CD14-positive monocyte (primary cell): ENCODE results near the gene UBE2G2. TPM values are rescaled to one million over a fixed set of nuclear protein-coding genes. Genes with fewer than 3 reads are reported as not detected.

Experiments
- DNase-seq, 3 donors: peaks; one replicate each; pipeline ENCODE4 v3.0.0-alpha.2; 2011 to 2022
- H2AFZ ChIP-seq: 2 replicates; pipeline ENCODE4 v1.6.0; 2012; ENCODE audit warnings: mild to moderate bottlenecking, low read depth, low read length, inconsistent platforms; ENCODE audit not compliant: insufficient read depth, poor library complexity, severe bottlenecking
- H3K27ac ChIP-seq, 2 donors: 1 replicate in 1 of 2; 2 replicates in 1 of 2; pipeline ENCODE4 v1.5.1; 2012 to 2013; ENCODE audit warnings: low read length in 2 of 2, control low read depth in 1 of 2, inconsistent platforms in 1 of 2, low read depth in 1 of 2, mild to moderate bottlenecking in 1 of 2
- H3K27me3 ChIP-seq, 2 donors: one replicate each; pipeline versions ENCODE4 v1.6.0 to v1.6.1; 2011 to 2013; ENCODE audit warnings: low read length in 2 of 2; ENCODE audit not compliant: control insufficient read depth in 2 of 2, insufficient read depth in 2 of 2
- H3K36me3 ChIP-seq, 2 donors: replicated peaks in 1 of 2; 1 replicate in 1 of 2; 2 replicates in 1 of 2; pipeline versions ENCODE4 v1.5.1 to v1.6.1; 2012 to 2013; ENCODE audit warnings: low read length in 2 of 2, control low read depth in 1 of 2, inconsistent platforms in 1 of 2, mild to moderate bottlenecking in 1 of 2; ENCODE audit not compliant: insufficient read depth in 2 of 2, control insufficient read depth in 1 of 2
- H3K4me1 ChIP-seq, 2 donors: 1 replicate in 1 of 2; 2 replicates in 1 of 2; pipeline versions ENCODE4 v1.5.1 to v1.6.1; 2012 to 2013; ENCODE audit warnings: low read length in 2 of 2, control low read depth in 1 of 2, inconsistent platforms in 1 of 2, mild to moderate bottlenecking in 1 of 2, moderate library complexity in 1 of 2; ENCODE audit not compliant: insufficient read depth in 2 of 2, control insufficient read depth in 1 of 2
- H3K4me2 ChIP-seq: replicated peaks from 2 replicates; pipeline ENCODE3; 2012; ENCODE audit warnings: low read length, moderate library complexity, mild to moderate bottlenecking; ENCODE audit not compliant: poor library complexity, severe bottlenecking; ENCODE audit errors: extremely low read depth
- H3K4me3 ChIP-seq, 3 experiments: fragments of 200-600 bp in 1 of 3; sonication (generic) in 1 of 3; replicated peaks in 1 of 3; 1 replicate in 2 of 3; 2 replicates in 1 of 3; pipeline ENCODE4 v1.5.1; 2011 to 2013; ENCODE audit warnings: low read length in 3 of 3, mild to moderate bottlenecking in 3 of 3, control low read depth in 2 of 3, low read depth in 2 of 3, inconsistent platforms in 1 of 3, moderate library complexity in 1 of 3
- H3K79me2 ChIP-seq: 2 replicates; pipeline ENCODE4 v1.6.0; 2012; ENCODE audit warnings: mild to moderate bottlenecking, control low read depth, inconsistent platforms, low read length, moderate library complexity; ENCODE audit not compliant: insufficient read depth
- H3K9ac ChIP-seq: 2 replicates; pipeline ENCODE4 v1.6.0; 2017; ENCODE audit warnings: low read length, mild to moderate bottlenecking; ENCODE audit not compliant: insufficient read depth, poor library complexity, severe bottlenecking
- H3K9me3 ChIP-seq, 2 donors: replicated peaks in 1 of 2; 1 replicate in 1 of 2; 2 replicates in 1 of 2; pipeline versions ENCODE4 v1.5.1 to v1.6.1; 2012 to 2013; ENCODE audit warnings: low read length in 2 of 2, control low read depth in 1 of 2; ENCODE audit not compliant: control insufficient read depth in 1 of 2, insufficient read depth in 1 of 2
- H4K20me1 ChIP-seq: 2 replicates; pipeline ENCODE4 v1.6.0; 2012; ENCODE audit warnings: mild to moderate bottlenecking, low read length, control low read depth, moderate library complexity; ENCODE audit not compliant: insufficient read depth
- H3K27ac Mint-ChIP-seq, 7 donors: one replicate each; pipeline ENCODE4 v1.8.0; 2020; ENCODE audit warnings: mild to moderate bottlenecking in 7 of 7, mixed read lengths in 7 of 7, moderate library complexity in 6 of 7, inconsistent platforms in 2 of 7
- H3K27me3 Mint-ChIP-seq, 3 donors: one replicate each; pipeline ENCODE4 v1.8.0; 2021 to 2022; ENCODE audit warnings: low read depth in 3 of 3, mild to moderate bottlenecking in 3 of 3, mixed read lengths in 3 of 3, moderate library complexity in 3 of 3, inconsistent platforms in 1 of 3
- H3K36me3 Mint-ChIP-seq, 2 donors: one replicate each; pipeline ENCODE4 v1.8.0; 2020; ENCODE audit warnings: mixed read lengths in 2 of 2, inconsistent platforms in 1 of 2, mild to moderate bottlenecking in 1 of 2
- H3K4me1 Mint-ChIP-seq: one replicate; pipeline ENCODE4 v1.8.0; 2020; ENCODE audit warnings: mild to moderate bottlenecking, mixed read lengths
- H3K4me3 Mint-ChIP-seq, 2 donors: one replicate each; pipeline ENCODE4 v1.8.0; 2020; ENCODE audit warnings: mild to moderate bottlenecking in 2 of 2, mixed read lengths in 2 of 2, moderate library complexity in 1 of 2
- H3K9me3 Mint-ChIP-seq, 7 donors: one replicate each; pipeline ENCODE4 v1.8.0; 2020 to 2022; ENCODE audit warnings: mixed read lengths in 7 of 7, mild to moderate bottlenecking in 6 of 7, moderate library complexity in 6 of 7, inconsistent platforms in 2 of 7
- CTCF ChIP-seq: fragments of 200-600 bp; IDR thresholded peaks from one replicate; pipeline ENCODE4 v1.8.0; 2022; ENCODE audit warnings: antibody characterized with exemption, mild to moderate bottlenecking
- WGBS: methylation state at CpG from one replicate; pipeline ENCODE4 v1.1.5; 2013; ENCODE audit warnings: missing lambda C conversion rate; ENCODE audit not compliant: insufficient coverage; 5-methylcytosine and 5-hydroxymethylcytosine counted together
- intact Hi-C, 2 donors: fragments of 100-400 bp; cut with micrococcal nuclease; formaldehyde crosslinking; loops; one replicate each; pipeline versions ENCODE4 v1.15.0 to v1.15.1; 2023
- polyA plus RNA-seq, 3 donors: library from polyadenylated mRNA; depleted of rRNA in 1 of 3; unstranded in 2 of 3; stranded (reverse) in 1 of 3; fragments of 300-500 nt in 2 of 3; fragments of >200 nt in 1 of 3; fragmentation: Illumina TruSeq in 2 of 3; gene quantifications; 1 replicate in 2 of 3; 2 replicates in 1 of 3; pipeline ENCODE4 v1.2.3, GENCODE V29; 2012 to 2021

Gene UBE2G2
- polyA plus RNA-seq, 3 donors: 22.5 to 123 (median 31.0) TPM

- 98% methylated on average over 5 of the region's 10 CpGs for WGBS
- Histone ChIP-seq H3K4me2 (no peak overlapping the region), H3K36me3 (no peaks in the 10 kb centered on the region), H3K4me1 (no peaks in the 10 kb centered on the region), H2AFZ (no peak overlapping the region), H3K27me3 (no peaks in the 10 kb centered on the region), H3K79me2 (no peaks in the 10 kb centered on the region), H3K27ac (no peak overlapping the region), H4K20me1 (no peaks in the 10 kb centered on the region), H3K4me3 (no peak overlapping the region), H3K9ac (no peak overlapping the region), H3K9me3 (peaks cover 23 to 35% of the 10 kb centered on the region in 2 donors)
- Mint-ChIP-seq H3K27me3 (peaks cover 2 to 13% (median 11%) of the 10 kb centered on the region in 3 donors), H3K36me3 (no peaks in the 10 kb centered on the region), H3K27ac (no peak overlapping the region), H3K9me3 (peaks cover 23 to 45% (median 34%) of the 10 kb centered on the region in 7 donors), H3K4me1 (peaks cover 3% of the 10 kb centered on the region), H3K4me3 (no peak overlapping the region)
- TF ChIP-seq CTCF: no peak
- DNase-seq: no peak
- intact Hi-C loops: no loop called here
These were observed 69.4 kb downstream of the UBE2G2 start for GRCh38 chr21:44732263-44732662.

- Histone ChIP-seq H3K36me3 (no peaks in the 10 kb centered on the region), H3K79me2 (no peaks in the 10 kb centered on the region), H3K27ac (no peak overlapping the region), H3K4me1 (no peaks in the 10 kb centered on the region), H4K20me1 (no peaks in the 10 kb centered on the region), H3K9ac (no peak overlapping the region), H2AFZ (no peak overlapping the region), H3K27me3 (no peaks in the 10 kb centered on the region), H3K4me3 (no peak overlapping the region), H3K9me3 (peaks cover 12 to 23% of the 10 kb centered on the region in 2 donors), H3K4me2 (no peak overlapping the region)
- WGBS: 65% methylated on average over 8 of the region's 9 CpGs
- H3K9me3 Mint-ChIP-seq: peaks cover 13 to 34% (median 23%) of the 10 kb centered on the region in 7 donors
- H3K36me3 Mint-ChIP-seq: no peaks in the 10 kb centered on the region
- TF ChIP-seq CTCF: no peak
- intact Hi-C loops: no loop called here
- H3K4me3 Mint-ChIP-seq: no peak overlapping the region
- peaks cover 3% of the 10 kb centered on the region for H3K4me1 Mint-ChIP-seq
- H3K27me3 Mint-ChIP-seq: peaks cover 5 to 18% (median 16%) of the 10 kb centered on the region in 3 donors
- H3K27ac Mint-ChIP-seq: no peak overlapping the region
- no peak for DNase-seq
These were observed 70.6 kb downstream of the UBE2G2 start for GRCh38 chr21:44730951-44731579.
